Measurements from ENCODE around the gene PIEZO2.

DNA sequence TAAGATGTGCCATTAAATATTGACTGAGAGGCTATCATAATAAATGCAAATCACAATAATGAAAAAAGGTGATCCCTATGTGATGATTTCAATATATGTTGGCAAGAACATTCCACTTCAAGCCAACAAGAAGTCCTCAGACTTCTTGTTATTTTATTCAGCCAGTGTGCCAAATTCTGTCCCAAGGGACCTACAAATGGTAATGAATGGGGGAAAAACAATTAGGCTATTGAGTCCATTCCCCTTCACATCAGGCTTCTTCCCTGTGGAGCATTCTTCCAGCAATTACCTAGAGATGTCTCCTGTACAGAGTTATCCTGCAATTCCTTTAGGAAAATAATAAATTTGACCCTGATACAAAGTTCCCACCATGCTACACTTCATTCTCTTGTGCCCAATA is 144.4 kb downstream of the PIEZO2 start:
- TF ChIP-seq, protein P1, sequence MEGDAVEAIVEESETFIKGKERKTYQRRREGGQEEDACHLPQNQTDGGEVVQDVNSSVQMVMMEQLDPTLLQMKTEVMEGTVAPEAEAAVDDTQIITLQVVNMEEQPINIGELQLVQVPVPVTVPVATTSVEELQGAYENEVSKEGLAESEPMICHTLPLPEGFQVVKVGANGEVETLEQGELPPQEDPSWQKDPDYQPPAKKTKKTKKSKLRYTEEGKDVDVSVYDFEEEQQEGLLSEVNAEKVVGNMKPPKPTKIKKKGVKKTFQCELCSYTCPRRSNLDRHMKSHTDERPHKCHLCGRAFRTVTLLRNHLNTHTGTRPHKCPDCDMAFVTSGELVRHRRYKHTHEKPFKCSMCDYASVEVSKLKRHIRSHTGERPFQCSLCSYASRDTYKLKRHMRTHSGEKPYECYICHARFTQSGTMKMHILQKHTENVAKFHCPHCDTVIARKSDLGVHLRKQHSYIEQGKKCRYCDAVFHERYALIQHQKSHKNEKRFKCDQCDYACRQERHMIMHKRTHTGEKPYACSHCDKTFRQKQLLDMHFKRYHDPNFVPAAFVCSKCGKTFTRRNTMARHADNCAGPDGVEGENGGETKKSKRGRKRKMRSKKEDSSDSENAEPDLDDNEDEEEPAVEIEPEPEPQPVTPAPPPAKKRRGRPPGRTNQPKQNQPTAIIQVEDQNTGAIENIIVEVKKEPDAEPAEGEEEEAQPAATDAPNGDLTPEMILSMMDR (IDR thresholded peaks at IDR 0.05; ENCODE audit: insufficient read depth, low read depth, low read length), result no peak
- no peak for TF ChIP-seq EZH2 (IDR thresholded peaks at IDR 0.05; ENCODE audit: insufficient read depth, low read length)
